CD4-positive, alpha-beta T cell (primary cell): ENCODE data around the gene ACYP1. TPM values are rescaled to one million over a fixed set of nuclear protein-coding genes. Genes with fewer than 3 reads are reported as not detected.

ENCODE experiments used
- ATAC-seq: fragments of 200-7000 bp; cut with Tn5 transposase; one replicate; pipeline ENCODE4 v1.10.0; 2022; ENCODE audit warnings: mild to moderate bottlenecking; ENCODE audit not compliant: poor library complexity
- CTCF ChIA-PET: fragments of 350-600 bp; sonication (Branson Sonifier 250); formaldehyde crosslinking; loops from one replicate; lab custom pipeline; 2021; ENCODE audit warnings: antibody characterized with exemption, inconsistent platforms; lab: Charles Lee
- POLR2A ChIA-PET: fragments of 350-600 bp; sonication (Branson Sonifier 250); formaldehyde crosslinking; loops from one replicate; lab custom pipeline; 2021; ENCODE audit warnings: antibody characterized with exemption, inconsistent platforms; lab: Charles Lee
- DNase-seq, 14 experiments: peaks; one replicate each; pipeline ENCODE4 v3.0.0-alpha.2; 2013 to 2020; ENCODE audit warnings: mixed read lengths in 2 of 14
- H3K27ac ChIP-seq, 2 donors: one replicate each; pipeline versions ENCODE4 v1.5.1 to v1.7.0; 2013; ENCODE audit warnings: low read length in 2 of 2, low read depth in 1 of 2, mild to moderate bottlenecking in 1 of 2
- H3K27me3 ChIP-seq, 2 experiments: 1 replicate in 1 of 2; 2 replicates in 1 of 2; pipeline versions ENCODE4 v1.6.1 to v1.7.0; 2013; ENCODE audit warnings: low read length in 2 of 2, control low read depth in 1 of 2, mild to moderate bottlenecking in 1 of 2, moderate library complexity in 1 of 2; ENCODE audit not compliant: insufficient read depth in 2 of 2, control insufficient read depth in 1 of 2
- H3K36me3 ChIP-seq: one replicate; pipeline ENCODE4 v1.6.1; 2013; ENCODE audit warnings: low read length, control low read depth; ENCODE audit not compliant: insufficient read depth
- H3K4me1 ChIP-seq: one replicate; pipeline ENCODE4 v1.6.1; 2013; ENCODE audit warnings: low read length, control low read depth; ENCODE audit not compliant: insufficient read depth
- H3K4me3 ChIP-seq: one replicate; pipeline ENCODE4 v1.5.1; 2013; ENCODE audit warnings: mild to moderate bottlenecking, low read length, moderate library complexity
- H3K9me3 ChIP-seq, 2 experiments: 1 replicate in 1 of 2; 2 replicates in 1 of 2; pipeline versions ENCODE4 v1.6.1 to v1.7.0; 2013; ENCODE audit warnings: low read length in 2 of 2, mild to moderate bottlenecking in 2 of 2, control low read depth in 1 of 2, moderate library complexity in 1 of 2; ENCODE audit not compliant: control insufficient read depth in 1 of 2, insufficient read depth in 1 of 2
- H3K27ac Mint-ChIP-seq: one replicate; pipeline ENCODE4 v1.8.0; 2020; ENCODE audit warnings: mixed read lengths
- H3K27me3 Mint-ChIP-seq: one replicate; pipeline ENCODE4 v1.8.0; 2021; ENCODE audit warnings: mixed read lengths
- H3K36me3 Mint-ChIP-seq: one replicate; pipeline ENCODE4 v1.8.0; 2021; ENCODE audit warnings: low read depth, mixed read lengths
- H3K4me1 Mint-ChIP-seq: one replicate; pipeline ENCODE4 v1.8.0; 2021; ENCODE audit warnings: low read depth, mixed read lengths
- H3K4me3 Mint-ChIP-seq: one replicate; pipeline ENCODE4 v1.8.0; 2020; ENCODE audit warnings: mild to moderate bottlenecking, mixed read lengths
- H3K9me3 Mint-ChIP-seq: one replicate; pipeline ENCODE4 v1.8.0; 2020; ENCODE audit warnings: mixed read lengths
- intact Hi-C, 2 experiments: fragments of 100-400 bp; cut with DNase I in 1 of 2; cut with micrococcal nuclease in 1 of 2; formaldehyde crosslinking; loops; one replicate each; pipeline versions ENCODE4 v1.15.1 to v1.9.0; 2023 to 2025; cut with DNase I, micrococcal nuclease
- total RNA-seq, 174 experiments: library from RNA in 2 of 174; stranded (reverse) in 2 of 174; gene quantifications; one replicate each; pipeline ENCODE4 v1.2.3 and lab custom pipeline; 2021 to 2026
- TF ChIP-seq, protein P1 (sequence below): fragments of 200-600 bp; IDR thresholded peaks from one replicate; pipeline ENCODE4 v1.8.0; 2022; ENCODE audit warnings: antibody characterized with exemption, mild to moderate bottlenecking

ACYP1 gene
- total RNA-seq, 2 experiments from 2014 or later = 7.9 to 9.4 TPM

- ChIA-PET CTCF (interaction anchor here (2.0 kb wide), 1 partner anchor 13 kb away, joined by 7 read pairs; no protein-coding TSS in a partner anchor), POLR2A (no interaction called here)
- Histone ChIP-seq H3K9me3 (no peaks in the 10 kb centered on the region), H3K4me3 (no peak overlapping the region), H3K36me3 (peaks cover 72% of the 10 kb centered on the region), H3K27me3 (no peaks in the 10 kb centered on the region), H3K27ac (no peak overlapping the region), H3K4me1 (no peaks in the 10 kb centered on the region)
- H3K9me3 Mint-ChIP-seq = no peaks in the 10 kb centered on the region
- H3K4me3 Mint-ChIP-seq = no peak overlapping the region
- intact Hi-C loops = no loop called here
- H3K4me1 Mint-ChIP-seq = peaks cover 6% of the 10 kb centered on the region
- TF ChIP-seq, protein P1, sequence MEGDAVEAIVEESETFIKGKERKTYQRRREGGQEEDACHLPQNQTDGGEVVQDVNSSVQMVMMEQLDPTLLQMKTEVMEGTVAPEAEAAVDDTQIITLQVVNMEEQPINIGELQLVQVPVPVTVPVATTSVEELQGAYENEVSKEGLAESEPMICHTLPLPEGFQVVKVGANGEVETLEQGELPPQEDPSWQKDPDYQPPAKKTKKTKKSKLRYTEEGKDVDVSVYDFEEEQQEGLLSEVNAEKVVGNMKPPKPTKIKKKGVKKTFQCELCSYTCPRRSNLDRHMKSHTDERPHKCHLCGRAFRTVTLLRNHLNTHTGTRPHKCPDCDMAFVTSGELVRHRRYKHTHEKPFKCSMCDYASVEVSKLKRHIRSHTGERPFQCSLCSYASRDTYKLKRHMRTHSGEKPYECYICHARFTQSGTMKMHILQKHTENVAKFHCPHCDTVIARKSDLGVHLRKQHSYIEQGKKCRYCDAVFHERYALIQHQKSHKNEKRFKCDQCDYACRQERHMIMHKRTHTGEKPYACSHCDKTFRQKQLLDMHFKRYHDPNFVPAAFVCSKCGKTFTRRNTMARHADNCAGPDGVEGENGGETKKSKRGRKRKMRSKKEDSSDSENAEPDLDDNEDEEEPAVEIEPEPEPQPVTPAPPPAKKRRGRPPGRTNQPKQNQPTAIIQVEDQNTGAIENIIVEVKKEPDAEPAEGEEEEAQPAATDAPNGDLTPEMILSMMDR = no peak
- DNase-seq (no peak), ATAC-seq (no peak)
- H3K27ac Mint-ChIP-seq = no peak overlapping the region
- peaks cover 92% of the 10 kb centered on the region for H3K36me3 Mint-ChIP-seq
- H3K27me3 Mint-ChIP-seq = no peaks in the 10 kb centered on the region
Observed at GRCh38 chr14:75101491-75101890, 37.7 kb upstream of the ACYP1 start.

GRCh38 chr14:75098682-75099081 lies 34.9 kb upstream of the ACYP1 start:
- ATAC-seq = no peak
- no peak overlapping the region for H3K27ac ChIP-seq
- peaks cover 91% of the 10 kb centered on the region for H3K36me3 Mint-ChIP-seq
- ChIA-PET POLR2A (no interaction called here), CTCF (no interaction called here)
- H3K27me3 ChIP-seq = no peaks in the 10 kb centered on the region
- no peak overlapping the region for H3K4me3 Mint-ChIP-seq
- TF ChIP-seq, protein P1 = no peak
- H3K4me1 Mint-ChIP-seq = peaks cover 6% of the 10 kb centered on the region
- no peak for DNase-seq
- intact Hi-C loops = no loop called here
- no peaks in the 10 kb centered on the region for H3K9me3 ChIP-seq
- no peaks in the 10 kb centered on the region for H3K4me1 ChIP-seq
- H3K36me3 ChIP-seq = peaks cover 77% of the 10 kb centered on the region
- H3K4me3 ChIP-seq = no peak overlapping the region
- H3K9me3 Mint-ChIP-seq = no peaks in the 10 kb centered on the region
- H3K27me3 Mint-ChIP-seq = no peaks in the 10 kb centered on the region
- no peak overlapping the region for H3K27ac Mint-ChIP-seq

DNA sequence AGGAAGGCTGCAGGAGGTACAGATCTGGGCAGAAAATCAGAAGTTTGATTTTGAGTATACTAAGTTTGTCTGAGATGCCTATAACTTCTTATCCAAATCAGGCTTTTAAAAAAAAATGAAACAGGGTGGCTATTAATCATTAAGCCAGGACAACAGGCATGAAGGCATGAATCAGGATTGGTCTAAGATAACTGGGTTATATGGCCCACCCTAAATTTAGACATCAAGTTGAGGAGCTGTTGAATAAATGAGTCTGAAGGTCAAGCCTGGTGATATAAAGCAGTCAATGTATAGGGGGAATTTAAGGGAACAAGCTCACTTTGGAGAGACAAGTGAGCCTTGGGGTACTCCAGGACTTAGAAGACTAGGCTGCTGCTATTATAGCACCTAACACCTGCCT lies 34.4 kb upstream of the ACYP1 start:
- Mint-ChIP-seq H3K27me3 (no peaks in the 10 kb centered on the region), H3K4me3 (no peak overlapping the region), H3K9me3 (no peaks in the 10 kb centered on the region), H3K36me3 (peaks cover 88% of the 10 kb centered on the region), H3K27ac (no peak overlapping the region), H3K4me1 (peaks cover 6% of the 10 kb centered on the region)
- no peaks in the 10 kb centered on the region for H3K9me3 ChIP-seq
- DNase-seq = no peak
- CTCF ChIA-PET = no interaction called here
- TF ChIP-seq, protein P1 = no peak
- H3K4me3 ChIP-seq = no peak overlapping the region
- POLR2A ChIA-PET = no interaction called here
- H3K27me3 ChIP-seq = no peaks in the 10 kb centered on the region
- peaks cover 75% of the 10 kb centered on the region for H3K36me3 ChIP-seq
- H3K27ac ChIP-seq = no peak overlapping the region
- intact Hi-C loops = no loop called here
- H3K4me1 ChIP-seq = no peaks in the 10 kb centered on the region
- no peak for ATAC-seq
